Measurements from ENCODE around the gene SMIM13. TPM values are rescaled to one million over a fixed set of nuclear protein-coding genes. Genes with fewer than 3 reads are reported as not detected.

Gene SMIM13
- total RNA-seq, 1 donor from 2014 or later = 7.8 TPM

DNA sequence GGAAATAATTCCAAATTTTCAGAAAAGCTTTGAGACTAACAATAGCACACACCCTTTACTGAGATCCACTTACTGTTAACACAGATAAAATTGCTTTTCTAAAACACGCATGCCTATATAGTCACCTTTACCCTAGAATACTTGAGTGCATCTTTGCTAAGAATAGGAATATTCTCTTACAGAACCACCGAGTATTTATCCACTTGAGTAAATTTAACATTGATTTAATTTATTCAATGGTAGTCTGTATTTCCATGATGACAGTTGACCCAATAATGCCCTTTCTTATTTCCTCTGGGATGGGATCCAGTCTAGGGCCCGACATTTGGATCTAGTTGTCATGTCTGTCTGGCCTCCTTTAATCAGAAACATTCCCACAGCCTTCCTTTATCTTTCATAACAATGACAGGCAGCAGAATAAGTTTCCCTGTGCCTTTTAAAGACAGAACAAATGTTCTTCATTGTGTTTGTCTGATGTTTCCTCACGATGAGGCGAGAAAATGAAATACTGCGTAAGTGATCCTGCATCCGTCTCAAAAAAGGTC is 74.5 kb downstream of the SMIM13 start:
- Mint-ChIP-seq H3K27ac (no peak overlapping the region), H3K27me3 (ENCODE audit: insufficient read depth, low read depth) (peaks cover 5% of the 10 kb centered on the region), H3K4me3 (no peak overlapping the region), H3K4me1 (peaks cover 23% of the 10 kb centered on the region), H3K9me3 (peaks cover 7% of the 10 kb centered on the region), H3K36me3 (no peaks in the 10 kb centered on the region)
- H3K9ac ChIP-seq = no peak overlapping the region
- no peak overlapping the region for H3K27ac ChIP-seq
- no peaks in the 10 kb centered on the region for H3K9me3 ChIP-seq (ENCODE audit: low read depth)
- H3K4me1 ChIP-seq = peaks cover 5% of the 10 kb centered on the region
- no peaks in the 10 kb centered on the region for H3K27me3 ChIP-seq
- no peaks in the 10 kb centered on the region for H3K79me2 ChIP-seq (ENCODE audit: low read depth)
- H3K36me3 ChIP-seq = no peaks in the 10 kb centered on the region
- DNase-seq (ENCODE audit: low spot score) = no peak
- H3K4me3 ChIP-seq = no peak overlapping the region
- H4K20me1 ChIP-seq (ENCODE audit: low read depth) = no peaks in the 10 kb centered on the region
- TF ChIP-seq EZH2phosphoT487 (IDR thresholded peaks at IDR 0.05) = no peak
- TF ChIP-seq, protein P1, sequence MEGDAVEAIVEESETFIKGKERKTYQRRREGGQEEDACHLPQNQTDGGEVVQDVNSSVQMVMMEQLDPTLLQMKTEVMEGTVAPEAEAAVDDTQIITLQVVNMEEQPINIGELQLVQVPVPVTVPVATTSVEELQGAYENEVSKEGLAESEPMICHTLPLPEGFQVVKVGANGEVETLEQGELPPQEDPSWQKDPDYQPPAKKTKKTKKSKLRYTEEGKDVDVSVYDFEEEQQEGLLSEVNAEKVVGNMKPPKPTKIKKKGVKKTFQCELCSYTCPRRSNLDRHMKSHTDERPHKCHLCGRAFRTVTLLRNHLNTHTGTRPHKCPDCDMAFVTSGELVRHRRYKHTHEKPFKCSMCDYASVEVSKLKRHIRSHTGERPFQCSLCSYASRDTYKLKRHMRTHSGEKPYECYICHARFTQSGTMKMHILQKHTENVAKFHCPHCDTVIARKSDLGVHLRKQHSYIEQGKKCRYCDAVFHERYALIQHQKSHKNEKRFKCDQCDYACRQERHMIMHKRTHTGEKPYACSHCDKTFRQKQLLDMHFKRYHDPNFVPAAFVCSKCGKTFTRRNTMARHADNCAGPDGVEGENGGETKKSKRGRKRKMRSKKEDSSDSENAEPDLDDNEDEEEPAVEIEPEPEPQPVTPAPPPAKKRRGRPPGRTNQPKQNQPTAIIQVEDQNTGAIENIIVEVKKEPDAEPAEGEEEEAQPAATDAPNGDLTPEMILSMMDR (IDR thresholded peaks at IDR 0.05) = no peak
- TF ChIP-seq EZH2 (IDR thresholded peaks at IDR 0.05) = no peak
- peaks cover 5% of the 10 kb centered on the region for H3F3A ChIP-seq (ENCODE audit: low read depth)
- no peak overlapping the region for H2AFZ ChIP-seq (replicated peaks)
- H3K4me2 ChIP-seq = no peak overlapping the region

DNA sequence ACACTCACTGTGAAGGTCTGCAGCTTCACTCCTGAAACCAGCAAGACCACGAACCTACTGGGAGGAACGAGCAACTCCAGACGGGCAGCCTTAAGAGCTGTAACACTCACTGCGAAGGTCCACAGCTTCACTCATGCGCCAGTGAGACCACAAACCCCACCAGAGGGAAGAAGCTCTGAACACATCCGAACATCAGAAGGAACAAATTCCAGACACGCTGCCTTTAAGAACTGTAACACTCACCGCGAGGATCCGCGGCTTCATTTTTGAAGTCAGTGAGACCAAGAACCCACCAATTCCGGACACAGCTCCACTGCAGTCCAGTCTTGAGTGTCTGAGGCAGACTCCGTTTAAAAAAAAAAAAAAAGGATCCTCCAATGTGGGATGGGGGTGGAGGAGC is 78.3 kb downstream of the SMIM13 start:
- Mint-ChIP-seq H3K36me3 (no peaks in the 10 kb centered on the region), H3K4me3 (no peak overlapping the region), H3K9me3 (peaks cover 7% of the 10 kb centered on the region), H3K27me3 (ENCODE audit: insufficient read depth, low read depth) (peaks cover 6% of the 10 kb centered on the region), H3K4me1 (peaks cover 24% of the 10 kb centered on the region), H3K27ac (peak overlapping the region; percentile 21)
- Histone ChIP-seq H3K9ac (no peak overlapping the region), H3K9me3 (ENCODE audit: low read depth) (no peaks in the 10 kb centered on the region), H4K20me1 (ENCODE audit: low read depth) (no peaks in the 10 kb centered on the region), H3K27me3 (no peaks in the 10 kb centered on the region), H3K4me2 (no peak overlapping the region), H3K4me1 (peaks cover 10% of the 10 kb centered on the region), H3K36me3 (no peaks in the 10 kb centered on the region), H3K27ac (no peak overlapping the region), H3K4me3 (no peak overlapping the region), H3F3A (ENCODE audit: low read depth) (peaks cover 11% of the 10 kb centered on the region), H3K79me2 (ENCODE audit: low read depth) (no peaks in the 10 kb centered on the region), H2AFZ (replicated peaks) (no peak overlapping the region)
- no peak for DNase-seq (ENCODE audit: low spot score)
- no peak for TF ChIP-seq EZH2phosphoT487 (IDR thresholded peaks at IDR 0.05)
- TF ChIP-seq, protein P1 (IDR thresholded peaks at IDR 0.05) = no peak
- no peak for TF ChIP-seq EZH2 (IDR thresholded peaks at IDR 0.05)

DNA sequence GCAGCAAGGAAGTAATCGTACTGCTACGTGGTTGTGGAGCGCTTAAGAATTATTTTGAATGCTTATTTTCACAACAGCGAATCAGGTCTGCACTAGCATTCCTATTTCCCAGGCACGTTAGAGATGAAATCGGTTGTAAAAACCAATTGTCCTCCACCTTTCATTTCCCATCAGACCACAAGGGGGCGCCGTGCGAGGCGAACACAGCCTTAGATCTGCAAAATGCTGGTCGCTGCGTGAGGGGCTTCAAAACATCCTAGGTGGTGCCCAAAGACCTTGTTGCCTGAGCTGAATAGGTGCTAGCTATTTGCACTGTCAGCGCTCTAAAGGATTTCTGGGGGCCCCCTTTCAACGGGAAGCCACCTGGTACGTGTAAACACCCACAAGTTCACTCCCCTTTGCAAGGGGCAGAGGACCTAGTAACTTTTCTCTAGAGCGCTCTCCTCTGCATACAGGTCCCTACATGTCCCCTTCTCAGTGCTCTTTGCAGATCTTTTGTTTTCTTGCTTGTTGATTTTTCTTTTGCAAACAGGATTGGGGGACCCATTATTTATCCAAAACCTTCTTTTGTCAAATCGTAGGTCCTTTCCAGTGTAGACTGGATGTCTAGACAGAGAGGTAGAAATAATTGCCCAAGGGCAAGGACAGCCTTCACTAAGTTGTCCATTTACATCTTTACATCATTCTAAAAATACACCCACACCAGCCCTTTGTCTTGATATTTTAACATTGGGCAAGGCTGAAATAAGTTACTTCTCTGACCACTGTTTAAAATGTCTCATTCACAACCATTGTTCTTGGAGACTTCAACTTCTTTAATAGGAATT is 79.1 kb downstream of the SMIM13 start:
- peaks cover 11% of the 10 kb centered on the region for H3F3A ChIP-seq (ENCODE audit: low read depth)
- peak; percentile 82 for DNase-seq (ENCODE audit: low spot score)
- peaks cover 24% of the 10 kb centered on the region for H3K4me1 Mint-ChIP-seq
- H3K4me3 ChIP-seq = no peak overlapping the region
- H2AFZ ChIP-seq (replicated peaks) = peak overlapping the region; percentile 68
- H3K79me2 ChIP-seq (ENCODE audit: low read depth) = no peaks in the 10 kb centered on the region
- H3K9me3 ChIP-seq (ENCODE audit: low read depth) = no peaks in the 10 kb centered on the region
- peaks cover 7% of the 10 kb centered on the region for H3K9me3 Mint-ChIP-seq
- peak overlapping the region; percentile 16 for H3K4me2 ChIP-seq
- no peak for TF ChIP-seq EZH2 (IDR thresholded peaks at IDR 0.05)
- TF ChIP-seq, protein P1 (IDR thresholded peaks at IDR 0.05) = peak; percentile 91
- no peak overlapping the region for H3K27ac ChIP-seq
- peak overlapping the region; percentile 21 for H3K27ac Mint-ChIP-seq
- no peaks in the 10 kb centered on the region for H4K20me1 ChIP-seq (ENCODE audit: low read depth)
- H3K4me1 ChIP-seq = peaks cover 10% of the 10 kb centered on the region
- H3K36me3 ChIP-seq = no peaks in the 10 kb centered on the region
- peaks cover 6% of the 10 kb centered on the region for H3K27me3 Mint-ChIP-seq (ENCODE audit: insufficient read depth, low read depth)
- H3K36me3 Mint-ChIP-seq = no peaks in the 10 kb centered on the region
- no peak overlapping the region for H3K4me3 Mint-ChIP-seq
- no peak overlapping the region for H3K9ac ChIP-seq
- no peaks in the 10 kb centered on the region for H3K27me3 ChIP-seq

Measured in neural progenitor cell (in vitro differentiated cells).